ENCODE results near the gene MOGAT1. TPM values are rescaled to one million over a fixed set of nuclear protein-coding genes. Genes with fewer than 3 reads are reported as not detected.

MOGAT1 gene
- not detected for total RNA-seq

DNA sequence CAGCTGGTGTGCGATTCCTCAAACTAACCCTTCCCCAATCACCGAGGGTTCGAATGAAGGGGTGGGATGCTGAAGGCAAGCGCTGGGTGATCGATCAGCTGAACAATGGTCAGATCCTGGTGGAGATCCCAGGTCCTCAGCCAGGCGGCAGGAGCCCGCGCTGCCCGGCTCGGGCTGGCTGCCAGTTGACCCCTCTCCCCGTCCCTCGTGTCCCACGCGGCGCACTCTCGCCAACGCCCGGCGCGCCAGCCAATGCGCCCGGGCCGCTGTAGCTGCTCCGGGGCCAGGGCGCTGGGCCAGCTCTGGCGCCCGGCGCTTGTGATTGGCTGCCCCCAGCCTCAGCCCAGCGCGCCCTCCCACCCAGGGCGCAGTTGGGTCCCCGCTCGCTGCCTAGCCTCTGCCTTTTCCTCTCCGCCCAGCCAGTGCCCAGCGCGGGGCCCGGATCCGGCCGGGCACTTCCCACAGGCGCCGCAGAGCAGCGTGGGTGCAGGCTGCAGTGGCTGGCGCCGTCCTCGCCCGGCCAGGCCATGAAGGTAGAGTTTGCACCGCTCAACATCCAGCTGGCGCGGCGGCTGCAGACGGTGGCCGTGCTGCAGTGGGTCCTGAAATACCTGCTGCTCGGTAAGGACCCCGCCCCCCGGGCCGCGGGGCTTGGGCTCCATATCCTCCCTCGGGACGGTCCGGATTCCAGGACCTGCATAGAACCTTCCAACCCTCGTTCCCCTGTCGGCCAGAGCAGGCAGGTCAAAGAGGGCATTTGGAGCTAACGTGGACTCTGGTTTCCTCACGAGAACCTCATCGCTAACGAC, at the start of gene MOGAT1:
MOGAT1 (plus strand) TSS at position 400 of the 809 bp plus-strand sequence; CDS start at position 528, 128 bp downstream.
- Mint-ChIP-seq H3K4me3 (peak within 1 kb of the TSS; percentile 47), H3K36me3 (no peaks in the 10 kb centered on the region)

DNA sequence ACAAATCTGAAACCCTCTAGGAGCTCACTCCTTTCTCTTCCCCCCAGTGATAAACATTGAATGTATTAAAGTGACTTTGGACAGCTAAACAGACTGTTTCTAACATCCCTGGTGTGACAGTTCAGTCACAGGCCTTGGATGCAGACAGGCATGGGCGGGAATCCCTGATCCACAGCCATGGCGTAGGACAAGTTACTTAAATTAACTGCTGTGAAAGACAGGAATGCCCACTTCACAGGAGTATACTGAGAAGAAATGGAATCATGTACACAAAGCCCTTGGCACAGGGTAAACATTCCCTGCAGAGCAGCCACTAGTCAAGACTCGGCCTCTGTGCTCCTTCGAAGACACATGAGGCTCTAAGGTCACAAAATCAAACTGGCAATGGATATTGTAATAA, 49.6 kb upstream of the MOGAT1 start:
- peak overlapping the region; percentile 12 for H3K27ac Mint-ChIP-seq
- no peaks in the 10 kb centered on the region for H3K27me3 Mint-ChIP-seq
- H3K4me3 Mint-ChIP-seq = no peak overlapping the region
- H3K9me3 Mint-ChIP-seq = no peaks in the 10 kb centered on the region
- H3K36me3 Mint-ChIP-seq = peaks cover 20% of the 10 kb centered on the region
- DNase-seq = no peak
- H3K4me1 Mint-ChIP-seq = no peaks in the 10 kb centered on the region

More for the DNA sequence above, at the start of gene MOGAT1:
- peak; percentile 15 for DNase-seq
- Mint-ChIP-seq H3K4me1 (peaks cover 5% of the 10 kb centered on the region), H3K27ac (no peak within 1 kb of the TSS), H3K27me3 (peaks cover 66% of the 10 kb centered on the region), H3K9me3 (no peaks in the 10 kb centered on the region)

DNA sequence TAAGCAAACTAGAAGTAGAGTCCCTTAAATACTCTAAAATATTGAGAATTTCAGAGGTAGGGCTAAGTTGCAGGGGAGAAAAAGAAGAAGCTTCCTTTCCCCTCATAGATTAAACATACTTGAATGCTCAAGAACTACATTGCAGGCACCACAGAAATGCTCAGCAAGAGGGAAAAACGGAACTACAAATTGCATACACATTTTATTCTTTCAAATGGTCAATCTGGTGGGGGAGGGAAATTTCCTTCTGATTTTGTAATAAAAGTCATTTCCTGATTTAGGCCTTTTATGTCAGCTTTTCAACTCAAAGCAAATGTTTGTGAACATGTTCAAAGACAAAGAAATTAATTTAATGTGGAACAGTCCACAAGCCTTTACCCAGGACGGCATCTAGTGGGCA, 48.5 kb upstream of the MOGAT1 start:
- Mint-ChIP-seq H3K4me1 (no peaks in the 10 kb centered on the region), H3K9me3 (no peaks in the 10 kb centered on the region), H3K27ac (no peak overlapping the region), H3K36me3 (peaks cover 28% of the 10 kb centered on the region), H3K27me3 (no peaks in the 10 kb centered on the region), H3K4me3 (no peak overlapping the region)
- no peak for DNase-seq

GRCh38 chr2:222623756-222624309, 47.6 kb upstream of the MOGAT1 start:
- peaks cover 27% of the 10 kb centered on the region for H3K36me3 Mint-ChIP-seq
- no peak for DNase-seq
- H3K9me3 Mint-ChIP-seq = no peaks in the 10 kb centered on the region
- H3K4me1 Mint-ChIP-seq = no peaks in the 10 kb centered on the region
- no peak overlapping the region for H3K4me3 Mint-ChIP-seq
- H3K27ac Mint-ChIP-seq = no peak overlapping the region
- no peaks in the 10 kb centered on the region for H3K27me3 Mint-ChIP-seq

- Mint-ChIP-seq H3K4me1 (no peaks in the 10 kb centered on the region), H3K36me3 (peaks cover 37% of the 10 kb centered on the region), H3K4me3 (no peak overlapping the region), H3K27ac (no peak overlapping the region), H3K9me3 (no peaks in the 10 kb centered on the region), H3K27me3 (no peaks in the 10 kb centered on the region)
- DNase-seq = no peak
Measured at GRCh38 chr2:222627764-222628163, 43.7 kb upstream of the MOGAT1 start.

DNA sequence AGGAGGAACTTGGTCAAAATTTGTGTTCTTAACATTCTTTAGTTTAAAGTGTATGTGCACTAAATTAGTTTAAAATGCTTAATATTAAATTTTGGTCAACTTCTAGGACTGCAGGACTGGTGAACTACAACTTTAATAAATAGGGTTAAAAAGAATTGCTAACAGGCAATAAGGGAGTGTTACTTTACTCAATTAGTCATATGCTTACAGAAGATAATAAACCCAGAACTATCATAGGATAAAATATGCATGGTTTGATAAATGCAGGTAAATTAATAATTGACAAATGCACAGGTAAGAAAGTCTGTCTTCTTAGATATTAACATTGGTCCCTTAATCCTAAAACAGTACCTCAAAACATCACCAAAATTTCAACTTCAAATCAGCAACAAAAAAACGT, 36.2 kb upstream of the MOGAT1 start:
- Mint-ChIP-seq H3K4me1 (peaks cover 7% of the 10 kb centered on the region), H3K36me3 (peaks cover 36% of the 10 kb centered on the region), H3K27ac (no peak overlapping the region)

DNA sequence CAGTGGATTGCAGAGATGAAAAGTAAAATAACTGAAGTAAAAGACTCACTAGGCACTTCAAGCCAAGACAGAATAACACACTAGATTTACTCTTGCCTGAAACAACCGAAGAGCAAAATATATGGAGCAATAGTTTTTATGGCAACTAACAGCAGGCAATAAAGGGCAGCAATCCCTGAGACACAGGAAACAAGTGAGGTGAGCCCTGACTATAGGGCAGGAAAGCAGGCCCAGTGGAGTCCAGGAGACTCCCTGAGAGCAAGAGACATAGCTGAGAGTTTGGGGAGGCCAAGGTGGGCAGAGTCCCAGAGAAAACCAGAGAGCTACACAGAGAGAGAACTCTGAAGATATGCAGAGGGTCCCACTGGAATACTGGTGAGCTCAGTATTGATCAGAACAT, 34.4 kb upstream of the MOGAT1 start:
- Mint-ChIP-seq H3K27me3 (no peaks in the 10 kb centered on the region), H3K4me3 (no peak overlapping the region), H3K36me3 (peaks cover 40% of the 10 kb centered on the region), H3K4me1 (peaks cover 7% of the 10 kb centered on the region), H3K27ac (no peak overlapping the region), H3K9me3 (no peaks in the 10 kb centered on the region)
- DNase-seq = no peak

More for the DNA sequence above, 36.2 kb upstream of the MOGAT1 start:
- Mint-ChIP-seq H3K9me3 (no peaks in the 10 kb centered on the region), H3K27me3 (no peaks in the 10 kb centered on the region), H3K4me3 (no peak overlapping the region)
- no peak for DNase-seq

- Mint-ChIP-seq H3K27me3 (no peaks in the 10 kb centered on the region), H3K9me3 (no peaks in the 10 kb centered on the region), H3K4me3 (no peak overlapping the region), H3K4me1 (peaks cover 18% of the 10 kb centered on the region), H3K36me3 (peaks cover 46% of the 10 kb centered on the region), H3K27ac (no peak overlapping the region)
- no peak for DNase-seq
Measured at GRCh38 chr2:222641336-222641735, 30.1 kb upstream of the MOGAT1 start.

- Mint-ChIP-seq H3K27me3 (no peaks in the 10 kb centered on the region), H3K27ac (no peak overlapping the region), H3K4me1 (peaks cover 20% of the 10 kb centered on the region), H3K36me3 (peaks cover 44% of the 10 kb centered on the region), H3K4me3 (no peak overlapping the region), H3K9me3 (no peaks in the 10 kb centered on the region)
- no peak for DNase-seq
Measured at GRCh38 chr2:222643134-222643533, 28.3 kb upstream of the MOGAT1 start.

GRCh38 chr2:222646008-222646407, 25.4 kb upstream of the MOGAT1 start:
- no peaks in the 10 kb centered on the region for H3K9me3 Mint-ChIP-seq
- no peaks in the 10 kb centered on the region for H3K27me3 Mint-ChIP-seq
- peaks cover 45% of the 10 kb centered on the region for H3K36me3 Mint-ChIP-seq
- no peak overlapping the region for H3K4me3 Mint-ChIP-seq
- H3K4me1 Mint-ChIP-seq = peaks cover 37% of the 10 kb centered on the region
- H3K27ac Mint-ChIP-seq = peak overlapping the region; percentile 26
- no peak for DNase-seq

DNA sequence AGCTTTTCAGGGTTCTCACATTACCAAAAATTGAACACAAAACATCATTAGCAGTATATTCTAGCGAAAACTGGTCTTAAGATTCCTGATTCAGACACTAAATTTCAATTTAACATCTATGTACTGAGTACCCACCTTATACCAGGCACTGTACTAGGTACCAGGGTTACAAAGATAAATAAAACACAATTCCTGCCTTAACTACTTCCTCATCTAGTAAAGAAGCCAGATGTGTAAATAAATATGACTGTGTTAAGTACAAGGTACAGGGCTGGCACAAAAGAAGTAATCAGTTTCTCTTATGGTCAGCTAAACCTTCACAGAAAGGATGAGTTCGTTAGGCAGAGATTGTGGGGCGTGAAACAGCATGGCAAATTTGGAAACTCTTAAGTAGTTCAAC, 21.7 kb upstream of the MOGAT1 start:
- no peak overlapping the region for H3K4me3 Mint-ChIP-seq
- H3K9me3 Mint-ChIP-seq = no peaks in the 10 kb centered on the region
- no peak for DNase-seq
- H3K4me1 Mint-ChIP-seq = peaks cover 54% of the 10 kb centered on the region
- no peak overlapping the region for H3K27ac Mint-ChIP-seq
- H3K36me3 Mint-ChIP-seq = peaks cover 39% of the 10 kb centered on the region
- no peaks in the 10 kb centered on the region for H3K27me3 Mint-ChIP-seq

DNA sequence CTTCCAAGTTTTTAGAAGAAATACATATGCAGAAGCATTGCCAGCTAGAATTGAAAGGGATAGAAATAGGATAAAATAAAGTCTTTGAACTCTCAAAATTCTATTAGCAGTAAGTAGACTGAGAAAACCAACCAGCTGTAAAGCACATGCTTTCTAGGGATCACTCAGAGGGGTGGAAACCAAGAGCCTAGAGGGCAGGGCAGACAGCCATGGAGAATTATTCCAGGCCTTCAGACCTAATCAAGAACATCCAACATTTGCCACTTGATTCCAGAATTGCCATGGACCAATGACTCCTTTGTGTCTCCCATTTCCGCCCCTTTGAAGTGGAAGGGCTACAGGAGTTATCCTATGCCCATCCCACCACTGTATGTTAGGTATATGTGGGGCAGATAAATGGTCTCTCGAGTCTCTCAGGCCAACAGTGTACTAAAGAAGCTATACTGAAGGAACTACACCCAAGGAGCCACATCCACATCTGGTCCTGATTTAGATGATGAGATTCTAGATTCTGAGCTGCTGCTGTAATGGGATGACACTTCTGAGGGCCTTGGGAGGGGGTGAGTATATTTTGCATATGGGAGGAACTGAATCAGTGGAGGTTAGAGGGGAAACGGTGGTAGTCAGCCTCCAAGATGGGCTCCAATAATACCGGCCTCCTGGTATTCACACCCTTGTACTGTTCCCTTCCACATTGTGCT, 19.6 kb upstream of the MOGAT1 start:
- peaks cover 47% of the 10 kb centered on the region for H3K4me1 Mint-ChIP-seq

DNA sequence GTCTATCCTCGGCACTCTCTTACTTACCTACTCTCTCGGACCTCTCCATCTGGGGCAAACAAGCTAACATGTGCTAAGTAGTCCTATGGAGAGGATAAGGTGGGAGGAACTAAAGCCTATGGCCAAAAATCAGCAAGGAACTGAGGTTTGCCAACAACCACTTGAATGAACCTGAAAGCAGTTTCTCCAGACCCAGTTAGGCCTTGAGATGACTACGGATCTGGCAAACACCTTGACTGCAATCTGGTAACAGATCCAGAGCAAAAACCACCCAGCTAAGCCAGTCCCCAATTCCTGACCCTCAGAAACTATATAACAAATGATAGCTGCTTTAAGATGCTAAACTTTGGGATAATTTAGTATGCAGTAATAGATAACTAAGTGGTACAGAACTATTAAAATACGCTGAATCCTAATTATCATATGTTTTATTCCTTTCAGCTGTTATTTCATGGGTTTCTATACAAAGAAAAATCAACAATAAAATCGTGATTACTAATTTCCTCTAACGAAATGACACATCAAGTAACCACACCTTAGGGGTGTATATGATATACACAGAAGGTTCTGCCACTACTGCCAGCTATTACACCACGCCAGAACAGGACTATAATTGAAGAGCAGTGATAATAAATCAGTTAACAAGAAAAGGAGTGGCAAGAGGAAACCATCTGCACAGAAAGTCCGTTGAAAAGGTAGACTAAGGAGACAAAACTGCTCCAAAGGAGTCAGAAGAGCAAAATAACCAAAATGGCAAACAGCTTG, 18.8 kb upstream of the MOGAT1 start:
- Mint-ChIP-seq H3K27me3 (no peaks in the 10 kb centered on the region), H3K27ac (peak overlapping the region; percentile 65), H3K36me3 (peaks cover 32% of the 10 kb centered on the region), H3K9me3 (no peaks in the 10 kb centered on the region), H3K4me1 (peaks cover 52% of the 10 kb centered on the region), H3K4me3 (peak overlapping the region; percentile 95)
- DNase-seq = no peak

More for the DNA sequence above, 19.6 kb upstream of the MOGAT1 start:
- no peak overlapping the region for H3K4me3 Mint-ChIP-seq
- H3K36me3 Mint-ChIP-seq = peaks cover 37% of the 10 kb centered on the region
- DNase-seq = no peak
- H3K27ac Mint-ChIP-seq = no peak overlapping the region
- H3K9me3 Mint-ChIP-seq = no peaks in the 10 kb centered on the region
- no peaks in the 10 kb centered on the region for H3K27me3 Mint-ChIP-seq

DNA sequence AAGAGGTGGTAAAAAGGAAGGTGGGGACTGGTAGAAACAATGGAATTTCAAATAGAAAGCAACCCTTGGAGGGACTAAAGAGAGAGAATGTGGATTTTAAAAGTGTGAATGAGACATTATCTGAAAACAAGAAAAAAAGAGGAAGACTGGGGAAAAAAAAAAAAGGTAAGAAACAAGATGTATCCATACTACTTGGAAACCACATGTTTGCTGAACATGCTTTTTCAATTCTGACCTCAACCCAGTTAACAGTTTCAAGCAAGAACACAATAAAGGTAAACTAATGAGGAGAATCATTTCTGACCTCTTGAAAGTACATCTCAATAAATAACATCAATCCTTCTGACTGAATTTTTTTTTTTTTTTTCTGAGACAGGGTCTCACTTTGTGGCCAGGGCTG, 18.2 kb upstream of the MOGAT1 start:
- H3K27me3 Mint-ChIP-seq = no peaks in the 10 kb centered on the region
- peaks cover 32% of the 10 kb centered on the region for H3K36me3 Mint-ChIP-seq
- H3K4me3 Mint-ChIP-seq = peak overlapping the region; percentile 95
- DNase-seq = no peak
- H3K9me3 Mint-ChIP-seq = no peaks in the 10 kb centered on the region
- H3K4me1 Mint-ChIP-seq = peaks cover 50% of the 10 kb centered on the region
- peak overlapping the region; percentile 65 for H3K27ac Mint-ChIP-seq
